Occipital lobe (tissue), 2 donors: ENCODE measurements around the gene VARS2. TPM values are rescaled to one million over a fixed set of nuclear protein-coding genes. Genes with fewer than 3 reads are reported as not detected.
A peak's percentile ranks its signal among the peaks of the same experiment; 100 is the strongest.
"Not testable (repeated sequence)": the region's sequence is repeated elsewhere in the genome, so short reads cannot be mapped to it uniquely, and the experiment has no call there.

Experiments used
- DNase-seq: peaks from one replicate; lab custom pipeline; 2025; lab: John Stamatoyannopoulos, UW
- total RNA-seq: library from RNA; depleted of rRNA; stranded (reverse); fragments of >200 nt; gene quantifications from one replicate; pipeline ENCODE4 v1.2.3, GENCODE V29; 2014

The VARS2 gene
- total RNA-seq = 31.2 TPM

- peak; percentile 94 for DNase-seq
Observed at GRCh38 chr6:30914076-30914853, at the start of gene VARS2. VARS2 (plus strand) TSS chr6:30914238; CDS start chr6:30914837, 599 bp downstream.

GRCh38 chr6:30864325-30864724 is 49.7 kb upstream of the VARS2 start:
- no peak for DNase-seq

GRCh38 chr6:30869241-30869749 is 44.7 kb upstream of the VARS2 start:
- not testable (repeated sequence) for DNase-seq

DNA sequence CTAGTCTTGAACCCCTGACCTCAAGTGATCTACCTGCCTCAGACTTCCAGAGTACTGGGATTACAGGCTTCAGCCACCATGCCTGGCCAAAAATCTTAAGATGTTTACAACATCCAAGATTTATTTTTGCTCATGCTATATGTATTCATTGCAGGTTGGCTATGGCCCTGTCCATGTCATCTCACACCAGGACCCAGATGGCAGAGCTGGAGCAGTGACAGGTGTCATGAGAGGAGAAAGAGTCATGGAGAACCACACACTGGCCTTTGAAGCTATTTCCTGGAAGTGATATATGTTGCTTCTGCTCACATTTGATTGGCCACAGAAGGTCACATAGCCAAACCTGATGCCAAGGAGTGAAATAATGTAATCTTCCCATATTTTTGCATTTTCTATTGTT is 43.5 kb upstream of the VARS2 start:
- DNase-seq = no peak

DNA sequence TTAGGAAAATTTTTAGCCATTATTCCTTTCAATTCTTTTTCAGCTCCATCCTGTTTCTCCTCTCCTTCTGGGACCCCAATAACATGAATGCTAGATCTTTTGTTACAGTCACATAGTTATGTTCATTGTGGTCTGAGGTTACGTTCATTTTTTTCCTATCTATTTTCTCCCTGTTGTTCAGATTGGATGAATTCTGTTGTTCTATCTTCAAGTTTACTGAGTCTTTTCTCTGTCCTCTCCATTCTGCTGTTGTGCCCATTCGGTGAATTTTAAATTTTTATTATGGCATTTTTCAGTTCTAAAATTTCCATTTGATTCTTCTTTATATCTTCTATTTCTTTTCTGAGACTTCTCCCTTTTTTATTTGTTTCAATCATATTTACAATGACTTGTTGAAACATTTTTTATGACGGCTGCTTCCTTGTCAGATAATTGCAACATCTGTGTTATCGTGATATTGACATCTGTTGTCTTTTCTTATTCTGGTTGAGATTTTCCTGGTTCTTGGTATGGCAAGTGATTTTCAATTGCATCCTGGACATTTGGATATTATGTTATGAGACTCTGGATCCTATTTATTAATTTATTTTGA is 42.4 kb upstream of the VARS2 start:
- DNase-seq = no peak

GRCh38 chr6:30873137-30873640 is 40.8 kb upstream of the VARS2 start:
- no peak for DNase-seq

DNA sequence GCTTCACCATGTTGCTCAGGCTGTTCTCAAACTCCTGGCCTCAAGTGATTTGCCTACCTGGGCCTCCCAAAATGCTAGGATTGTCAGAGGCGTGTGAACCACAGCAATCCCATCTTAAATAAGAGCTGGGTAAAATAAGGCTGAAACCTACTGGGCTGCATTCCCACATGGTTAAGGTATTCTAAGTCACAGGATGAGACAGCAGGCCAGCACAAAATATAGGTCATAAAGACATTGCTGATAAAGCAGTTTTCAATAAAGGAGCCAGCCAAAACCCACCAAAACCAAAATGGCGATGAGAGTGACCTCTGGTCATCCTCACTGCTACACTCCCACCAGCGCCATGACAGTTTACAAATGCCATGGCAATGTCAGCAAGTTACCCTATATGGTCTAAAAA is 40.2 kb upstream of the VARS2 start:
- DNase-seq = not testable (repeated sequence)

GRCh38 chr6:30875244-30876038 is 38.6 kb upstream of the VARS2 start:
- DNase-seq = no peak

GRCh38 chr6:30876039-30876730 is 37.9 kb upstream of the VARS2 start:
- DNase-seq = no peak

DNA sequence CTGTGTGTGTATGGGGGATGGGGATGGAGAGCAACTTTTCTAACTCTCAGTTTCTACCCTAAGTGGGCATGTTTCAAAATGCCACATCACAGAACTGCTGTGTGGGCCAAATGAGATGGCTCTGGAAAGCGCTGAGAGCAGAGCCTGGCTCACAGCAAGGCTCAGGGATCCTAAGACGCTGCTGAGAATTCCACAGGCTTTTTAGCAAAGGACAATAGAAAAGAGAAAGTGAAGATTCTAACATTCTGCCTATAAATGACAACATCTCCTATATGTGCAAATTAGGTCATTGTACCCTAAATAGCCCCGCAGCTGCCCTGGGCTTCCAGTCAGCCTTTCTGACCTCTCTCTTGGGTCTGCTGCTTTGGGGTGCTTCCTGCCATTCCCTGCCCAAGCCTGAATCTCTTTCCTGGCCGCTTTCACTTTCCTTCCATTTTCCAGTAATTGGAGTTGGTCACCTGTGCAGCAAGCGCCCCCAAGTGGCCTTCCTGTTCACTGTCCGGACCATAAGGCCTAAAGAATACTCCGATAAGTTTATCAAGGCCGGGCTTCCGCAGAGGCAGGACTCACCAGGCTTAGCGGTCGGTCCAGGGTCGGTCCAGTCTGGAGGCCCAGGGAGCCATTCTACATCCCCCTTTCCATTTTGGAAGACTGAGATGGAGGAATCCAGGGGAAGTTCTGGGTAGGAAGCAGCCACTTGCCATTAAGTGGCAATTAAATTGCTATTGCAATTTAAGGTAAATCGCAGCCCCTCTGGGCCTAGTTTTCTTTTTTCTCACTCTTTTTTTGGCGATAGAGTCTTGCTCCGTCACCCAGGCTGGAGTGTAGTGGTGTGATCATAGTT is 36.4 kb upstream of the VARS2 start:
- peak; percentile 73 for DNase-seq

GRCh38 chr6:30879684-30880427 is 34.2 kb upstream of the VARS2 start:
- DNase-seq = no peak

DNA sequence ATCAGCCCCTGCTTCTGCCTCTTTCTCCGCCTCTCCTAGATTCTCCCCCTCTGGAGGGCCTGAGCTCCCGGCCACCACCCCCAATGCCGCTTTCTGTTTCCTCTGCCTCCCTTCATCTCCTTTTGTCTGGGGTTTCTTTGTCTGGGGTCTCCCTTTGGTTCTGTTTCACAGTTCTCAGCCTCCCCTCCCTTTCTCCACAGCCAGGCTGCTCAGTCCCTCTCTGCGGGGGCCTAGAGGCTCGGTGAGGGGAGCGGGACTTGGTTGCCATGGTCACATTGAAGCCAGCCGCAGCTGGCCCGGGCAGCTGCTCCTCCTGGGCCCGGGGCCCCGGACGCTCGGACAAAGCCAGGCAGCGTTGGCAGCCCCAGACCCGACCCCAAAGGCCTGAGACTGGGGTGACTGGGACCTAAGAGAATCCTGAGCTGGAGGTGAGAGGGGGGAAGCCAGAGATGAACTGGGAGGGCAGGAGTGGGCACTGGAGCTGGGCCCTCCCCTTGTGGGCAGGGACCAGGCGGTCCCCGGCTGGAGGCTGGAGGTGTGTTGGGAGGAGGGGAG is 33.3 kb upstream of the VARS2 start:
- DNase-seq = peak; percentile 38

DNA sequence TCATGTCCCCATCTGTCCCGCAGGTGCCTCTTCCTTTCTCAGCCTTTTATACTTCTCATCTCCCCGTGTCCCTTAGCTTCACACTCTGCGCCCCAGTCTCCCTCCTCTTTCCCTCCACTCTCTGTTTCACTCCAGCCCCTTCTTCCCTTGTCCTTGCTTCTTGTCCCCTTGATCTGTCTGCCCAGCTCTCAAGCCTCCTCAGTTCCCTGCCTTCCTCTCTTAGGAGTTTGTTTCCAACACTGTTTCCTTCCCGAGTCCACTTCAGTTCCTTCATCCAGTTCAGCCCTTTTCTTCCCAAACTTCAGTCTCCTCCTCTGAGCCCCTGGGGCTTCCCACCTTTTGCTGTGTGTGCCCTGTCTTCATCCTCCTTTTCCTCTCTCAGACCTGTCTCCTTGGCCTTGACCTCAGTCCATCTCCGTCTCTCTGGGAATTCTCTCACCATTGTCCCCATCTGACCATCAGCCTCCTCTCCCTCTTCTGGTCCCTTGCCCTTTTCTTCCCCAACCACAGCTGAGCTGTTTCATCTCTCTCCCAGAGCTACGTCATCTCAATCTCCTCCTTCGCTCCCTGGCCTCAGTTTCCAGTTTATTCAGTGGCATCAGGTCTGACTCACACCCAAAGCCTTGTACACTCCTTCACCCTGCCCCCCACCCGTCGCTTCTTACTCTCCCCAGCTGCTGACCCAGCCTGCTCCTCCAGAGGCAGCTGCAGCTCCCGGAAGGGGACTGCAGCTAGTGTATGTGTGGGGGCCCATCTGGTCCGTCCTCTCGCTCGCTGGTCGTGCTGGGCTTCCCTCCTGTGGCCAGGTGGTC is 32.4 kb upstream of the VARS2 start:
- no peak for DNase-seq

GRCh38 chr6:30882204-30882758 is 31.8 kb upstream of the VARS2 start:
- no peak for DNase-seq

- DNase-seq = no peak
Observed at GRCh38 chr6:30882759-30883684, 31.0 kb upstream of the VARS2 start.

DNA sequence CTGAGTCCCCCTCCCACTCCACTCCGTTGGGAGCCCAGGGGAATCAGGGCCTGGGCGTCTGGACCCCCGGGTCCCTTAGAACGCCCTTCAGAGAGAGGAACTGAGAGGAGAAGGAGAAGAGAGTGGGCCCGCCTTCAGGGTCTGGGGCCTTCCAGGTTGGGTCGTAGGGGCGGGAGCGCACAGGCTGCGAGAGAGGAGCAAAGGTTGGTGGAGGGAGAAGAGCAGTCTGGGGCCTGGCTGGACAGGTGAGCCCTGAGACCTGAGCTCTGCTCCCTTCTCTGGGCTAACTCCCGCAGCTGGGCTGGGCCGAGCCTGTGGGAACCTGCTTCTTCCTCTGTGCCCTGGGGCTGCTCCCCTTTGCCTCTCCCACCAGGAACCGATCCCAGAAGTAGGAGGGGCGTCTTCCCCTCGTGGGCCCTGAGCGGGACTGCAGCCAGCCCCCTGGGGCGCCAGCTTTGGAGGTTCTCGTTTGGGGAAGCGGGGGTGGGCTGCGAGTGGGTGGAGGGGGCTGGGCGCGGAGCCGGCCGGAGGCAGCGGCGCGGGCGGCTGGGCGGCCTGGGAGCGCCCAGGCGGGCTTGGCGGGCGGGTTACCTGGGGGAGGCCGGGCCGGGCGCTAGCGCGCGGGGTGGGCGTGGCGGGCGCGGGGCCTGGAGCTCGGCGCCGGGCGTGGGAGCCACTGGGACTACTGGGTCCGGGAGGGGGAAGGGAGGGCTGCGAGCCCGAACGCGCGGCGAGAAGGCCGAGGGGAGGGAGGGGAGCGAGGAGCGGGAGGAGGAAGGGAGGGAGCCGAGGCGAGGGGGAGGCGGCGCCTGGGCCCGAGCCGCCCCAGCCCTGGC is 30.1 kb upstream of the VARS2 start, which contains the start of gene DDR1:
TSS of gene DDR1 (plus strand) at position 835 of the 836 bp plus-strand sequence. CDS start 4,211 bp downstream, outside the sequence.
- peak; percentile 78 for DNase-seq
